HG02870 (cell line): ENCODE data around the gene DAPK1.

Source experiments
- ATAC-seq: cut with Tn5 transposase; IDR thresholded peaks from one replicate; pipeline ENCODE4 v1.9.1; 2021; ENCODE audit warnings: mild to moderate bottlenecking, moderate library complexity; ENCODE audit not compliant: unreplicated experiment

The DAPK1 gene

GRCh38 chr9:87662808-87663528, 165.3 kb downstream of the DAPK1 start:
- no peak for ATAC-seq

- no peak for ATAC-seq
Measured at GRCh38 chr9:87663556-87663955, 165.9 kb downstream of the DAPK1 start.

- no peak for ATAC-seq
Measured at GRCh38 chr9:87664153-87665060, 166.7 kb downstream of the DAPK1 start.

GRCh38 chr9:87665505-87665904, 167.8 kb downstream of the DAPK1 start:
- ATAC-seq = no peak

- ATAC-seq = no peak
Measured at GRCh38 chr9:87667164-87667738, 169.6 kb downstream of the DAPK1 start.

- no peak for ATAC-seq
Measured at GRCh38 chr9:87668222-87668621, 170.6 kb downstream of the DAPK1 start.

- no peak for ATAC-seq
Measured at GRCh38 chr9:87668722-87669121, 171.1 kb downstream of the DAPK1 start.

GRCh38 chr9:87670572-87671264, 173.1 kb downstream of the DAPK1 start:
- ATAC-seq = no peak

GRCh38 chr9:87671478-87671877, 173.8 kb downstream of the DAPK1 start:
- ATAC-seq = no peak

- no peak for ATAC-seq
Measured at GRCh38 chr9:87671925-87672324, 174.3 kb downstream of the DAPK1 start.

- no peak for ATAC-seq
Measured at GRCh38 chr9:87672586-87672985, 174.9 kb downstream of the DAPK1 start.

GRCh38 chr9:87673446-87674120, 175.9 kb downstream of the DAPK1 start:
- no peak for ATAC-seq

GRCh38 chr9:87674565-87675299, 177.1 kb downstream of the DAPK1 start:
- ATAC-seq = no peak

- ATAC-seq = no peak
Measured at GRCh38 chr9:87675906-87676515, 178.3 kb downstream of the DAPK1 start.

- ATAC-seq = no peak
Measured at GRCh38 chr9:87676976-87677775, 179.5 kb downstream of the DAPK1 start.

GRCh38 chr9:87677776-87678587, 180.3 kb downstream of the DAPK1 start:
- no peak for ATAC-seq

GRCh38 chr9:87678650-87679355, 181.1 kb downstream of the DAPK1 start:
- no peak for ATAC-seq
